CD4-positive, alpha-beta T cell treated with Interleukin-17A for 4 hours (primary cell): Measurements from ENCODE around the gene DYRK1B.
"Not testable (repeated sequence)": the region's sequence is repeated elsewhere in the genome, so short reads cannot be mapped to it uniquely, and the experiment has no call there.

Source experiments
- DNase-seq: peaks from one replicate; pipeline ENCODE4 v3.0.0-alpha.2; 2020; ENCODE audit warnings: mixed read lengths

DYRK1B gene

GRCh38 chr19:39829702-39830275 lies 4.2 kb downstream of the DYRK1B start:
- DNase-seq: no peak

- DNase-seq: no peak
These were observed 5.3 kb downstream of the DYRK1B start for GRCh38 chr19:39828654-39829032.

- DNase-seq: peak; percentile 24
These were observed 5.8 kb downstream of the DYRK1B start for GRCh38 chr19:39828015-39828653.

GRCh38 chr19:39827216-39827615 lies 6.7 kb downstream of the DYRK1B start:
- no peak for DNase-seq

GRCh38 chr19:39826311-39826945 lies 7.5 kb downstream of the DYRK1B start:
- no peak for DNase-seq

- no peak for DNase-seq
These were observed 8.4 kb downstream of the DYRK1B start for GRCh38 chr19:39825531-39826076.

GRCh38 chr19:39825093-39825463 lies 8.9 kb downstream of the DYRK1B start:
- no peak for DNase-seq

- DNase-seq: peak; percentile 88
These were observed 9.5 kb downstream of the DYRK1B start for GRCh38 chr19:39824143-39825092.

- no peak for DNase-seq
These were observed 10.3 kb downstream of the DYRK1B start for GRCh38 chr19:39823686-39824085.

- no peak for DNase-seq
These were observed 13.3 kb downstream of the DYRK1B start for GRCh38 chr19:39820696-39821095.

- DNase-seq: no peak
These were observed 14.2 kb downstream of the DYRK1B start for GRCh38 chr19:39819786-39820185.

- no peak for DNase-seq
These were observed 15.3 kb downstream of the DYRK1B start for GRCh38 chr19:39818626-39819097.

- no peak for DNase-seq
These were observed 15.9 kb downstream of the DYRK1B start for GRCh38 chr19:39817888-39818561.

- no peak for DNase-seq
These were observed 17.5 kb downstream of the DYRK1B start for GRCh38 chr19:39816287-39817048.

- no peak for DNase-seq
These were observed 19.4 kb downstream of the DYRK1B start for GRCh38 chr19:39814595-39814994.

- not testable (repeated sequence) for DNase-seq
These were observed 19.9 kb downstream of the DYRK1B start for GRCh38 chr19:39814111-39814510.

- DNase-seq: no peak
These were observed 20.5 kb downstream of the DYRK1B start for GRCh38 chr19:39813264-39813993.

- no peak for DNase-seq
These were observed 22.9 kb downstream of the DYRK1B start for GRCh38 chr19:39811064-39811463.

- DNase-seq: no peak
These were observed 23.5 kb downstream of the DYRK1B start for GRCh38 chr19:39810424-39810823.

- no peak for DNase-seq
These were observed 24.6 kb downstream of the DYRK1B start for GRCh38 chr19:39809368-39809767.

GRCh38 chr19:39808688-39809087 lies 25.3 kb downstream of the DYRK1B start:
- not testable (repeated sequence) for DNase-seq
